Vagina (tissue), 2 donors: Measurements from ENCODE around the gene CREB3L1. TPM values are rescaled to one million over a fixed set of nuclear protein-coding genes. Genes with fewer than 3 reads are reported as not detected.

Experiments used
- DNase-seq, 2 donors: peaks; one replicate each; pipeline ENCODE4 v3.0.0-alpha.2; 2017; ENCODE audit errors: extremely low spot score in 2 of 2
- H3K27ac ChIP-seq: fragments of 200-600 bp; sonication (generic); one replicate; pipeline ENCODE4 v1.5.1; 2019
- H3K27me3 ChIP-seq: fragments of 200-600 bp; sonication (generic); one replicate; pipeline ENCODE4 v1.5.1; 2019
- H3K36me3 ChIP-seq, 2 donors: fragments of 200-600 bp; sonication (generic); one replicate each; pipeline ENCODE4 v1.5.1; 2017 to 2019
- H3K4me1 ChIP-seq: fragments of 200-600 bp; sonication (generic); one replicate; pipeline ENCODE4 v1.5.1; 2019
- H3K4me3 ChIP-seq, 2 donors: fragments of 200-600 bp; sonication (generic); 1 replicate in 1 of 2; 2 replicates in 1 of 2; pipeline ENCODE4 v1.5.1; 2016 to 2019
- H3K9me3 ChIP-seq: fragments of 200-600 bp; sonication (generic); one replicate; pipeline ENCODE4 v1.5.1; 2019
- POLR2A ChIP-seq, 2 donors: fragments of 450-650 bp; IDR thresholded peaks; one replicate each; pipeline ENCODE4 v1.6.1; 2017; ENCODE audit warnings: antibody characterized with exemption in 2 of 2, mild to moderate bottlenecking in 2 of 2, moderate library complexity in 2 of 2
- POLR2AphosphoS5 ChIP-seq, 2 donors: sonication (generic); formaldehyde crosslinking; IDR thresholded peaks; one replicate each; pipeline ENCODE4 v1.9.0; 2017; ENCODE audit warnings: antibody characterized with exemption in 2 of 2, mild to moderate bottlenecking in 2 of 2, low read depth in 1 of 2; ENCODE audit not compliant: insufficient read depth in 1 of 2
- intact Hi-C: fragments of 100-400 bp; cut with DNase I; formaldehyde crosslinking; loops from one replicate; pipeline ENCODE4 v1.15.1; 2023
- total RNA-seq: library from RNA; depleted of rRNA; stranded (reverse); fragments of >200 nt; gene quantifications from one replicate; pipeline ENCODE4 v1.2.3, GENCODE V29; 2016
- TF ChIP-seq, protein P1 (sequence below), 3 experiments: fragments of 450-650 bp in 2 of 3; fragments of 200-600 bp in 1 of 3; sonication (generic) in 1 of 3; IDR thresholded peaks; one replicate each; pipeline ENCODE4 v1.5.1; 2017 to 2019; ENCODE audit warnings: antibody characterized with exemption in 3 of 3, mild to moderate bottlenecking in 2 of 3, moderate library complexity in 2 of 3

Gene CREB3L1
- total RNA-seq, 1 donor from 2014 or later = 11.8 TPM

DNA sequence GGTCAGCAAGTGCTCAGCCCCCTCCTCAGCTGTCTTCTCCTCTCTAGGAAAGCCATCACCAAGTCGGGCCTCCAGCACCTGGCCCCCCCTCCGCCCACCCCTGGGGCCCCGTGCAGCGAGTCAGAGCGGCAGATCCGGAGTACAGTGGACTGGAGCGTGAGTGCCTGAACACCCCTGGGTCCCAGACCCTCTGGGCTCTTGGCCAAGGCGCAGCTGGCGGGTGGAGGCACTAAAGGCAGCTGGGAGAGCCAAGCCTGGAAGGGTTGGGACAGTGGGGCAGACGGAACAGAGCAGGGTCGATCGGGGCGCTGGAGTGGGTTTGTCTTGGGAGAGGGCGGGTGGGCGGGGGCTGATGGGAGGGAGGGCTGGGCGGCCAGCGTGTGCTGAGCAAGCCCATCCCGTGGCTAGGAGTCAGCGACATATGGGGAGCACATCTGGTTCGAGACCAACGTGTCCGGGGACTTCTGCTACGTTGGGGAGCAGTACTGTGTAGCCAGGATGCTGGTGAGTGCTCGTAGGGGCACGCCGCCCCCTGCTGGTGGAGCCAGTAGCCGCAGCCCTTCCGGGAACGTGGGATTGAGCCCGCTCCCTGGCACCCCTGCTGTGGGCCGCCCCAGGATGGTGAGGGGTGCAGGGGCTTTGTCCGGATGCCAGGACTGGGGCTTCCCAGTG, 89.9 kb downstream of the CREB3L1 start:
- Histone ChIP-seq H3K27ac (peak overlapping the region; percentile 20), H3K4me3 (no peak overlapping the region), H3K9me3 (no peaks in the 10 kb centered on the region), H3K36me3 (peaks cover 0 to 25% of the 10 kb centered on the region in 2 donors), H3K27me3 (no peaks in the 10 kb centered on the region), H3K4me1 (peaks cover 30% of the 10 kb centered on the region)
- DNase-seq = no peak
- TF ChIP-seq, protein P1, sequence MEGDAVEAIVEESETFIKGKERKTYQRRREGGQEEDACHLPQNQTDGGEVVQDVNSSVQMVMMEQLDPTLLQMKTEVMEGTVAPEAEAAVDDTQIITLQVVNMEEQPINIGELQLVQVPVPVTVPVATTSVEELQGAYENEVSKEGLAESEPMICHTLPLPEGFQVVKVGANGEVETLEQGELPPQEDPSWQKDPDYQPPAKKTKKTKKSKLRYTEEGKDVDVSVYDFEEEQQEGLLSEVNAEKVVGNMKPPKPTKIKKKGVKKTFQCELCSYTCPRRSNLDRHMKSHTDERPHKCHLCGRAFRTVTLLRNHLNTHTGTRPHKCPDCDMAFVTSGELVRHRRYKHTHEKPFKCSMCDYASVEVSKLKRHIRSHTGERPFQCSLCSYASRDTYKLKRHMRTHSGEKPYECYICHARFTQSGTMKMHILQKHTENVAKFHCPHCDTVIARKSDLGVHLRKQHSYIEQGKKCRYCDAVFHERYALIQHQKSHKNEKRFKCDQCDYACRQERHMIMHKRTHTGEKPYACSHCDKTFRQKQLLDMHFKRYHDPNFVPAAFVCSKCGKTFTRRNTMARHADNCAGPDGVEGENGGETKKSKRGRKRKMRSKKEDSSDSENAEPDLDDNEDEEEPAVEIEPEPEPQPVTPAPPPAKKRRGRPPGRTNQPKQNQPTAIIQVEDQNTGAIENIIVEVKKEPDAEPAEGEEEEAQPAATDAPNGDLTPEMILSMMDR (IDR thresholded peaks at IDR 0.05) = peak; percentile 71 to 82 (median 75)
- TF ChIP-seq POLR2A (IDR thresholded peaks at IDR 0.05) (no peak), POLR2AphosphoS5 (IDR thresholded peaks at IDR 0.05; ENCODE audit: insufficient read depth in 1 of 2, low read depth in 1 of 2) (peak in 1 of 2 donors; percentile 14)
- intact Hi-C loops = no loop called here

DNA sequence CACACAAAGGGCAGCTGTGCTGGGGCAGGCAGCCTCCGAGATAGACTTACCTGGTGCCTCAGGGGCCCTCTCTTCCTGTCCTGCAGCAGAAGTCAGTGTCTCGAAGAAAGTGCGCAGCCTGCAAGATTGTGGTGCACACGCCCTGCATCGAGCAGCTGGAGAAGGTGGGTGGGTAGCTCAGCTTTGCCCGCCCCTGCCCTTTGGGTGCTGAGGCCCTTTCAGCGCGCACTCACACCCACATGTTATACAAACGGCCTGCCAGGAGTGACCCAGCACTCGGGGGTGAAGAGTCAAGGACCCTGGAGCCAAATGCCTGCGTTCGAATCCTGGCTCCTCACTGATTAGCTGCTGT, 90.4 kb downstream of the CREB3L1 start:
- H3K4me1 ChIP-seq = peaks cover 25% of the 10 kb centered on the region
- no peak overlapping the region for H3K27ac ChIP-seq
- no peaks in the 10 kb centered on the region for H3K27me3 ChIP-seq
- DNase-seq = no peak
- H3K9me3 ChIP-seq = no peaks in the 10 kb centered on the region
- peaks cover 0 to 30% of the 10 kb centered on the region in 2 donors for H3K36me3 ChIP-seq
- TF ChIP-seq POLR2A (IDR thresholded peaks at IDR 0.05) (no peak), POLR2AphosphoS5 (IDR thresholded peaks at IDR 0.05; ENCODE audit: insufficient read depth in 1 of 2, low read depth in 1 of 2) (peak in 1 of 2 donors; percentile 0)
- TF ChIP-seq, protein P1 (IDR thresholded peaks at IDR 0.05) = peak in 1 of 3 experiments; percentile 2
- intact Hi-C loops = no loop called here
- H3K4me3 ChIP-seq = no peak overlapping the region

DNA sequence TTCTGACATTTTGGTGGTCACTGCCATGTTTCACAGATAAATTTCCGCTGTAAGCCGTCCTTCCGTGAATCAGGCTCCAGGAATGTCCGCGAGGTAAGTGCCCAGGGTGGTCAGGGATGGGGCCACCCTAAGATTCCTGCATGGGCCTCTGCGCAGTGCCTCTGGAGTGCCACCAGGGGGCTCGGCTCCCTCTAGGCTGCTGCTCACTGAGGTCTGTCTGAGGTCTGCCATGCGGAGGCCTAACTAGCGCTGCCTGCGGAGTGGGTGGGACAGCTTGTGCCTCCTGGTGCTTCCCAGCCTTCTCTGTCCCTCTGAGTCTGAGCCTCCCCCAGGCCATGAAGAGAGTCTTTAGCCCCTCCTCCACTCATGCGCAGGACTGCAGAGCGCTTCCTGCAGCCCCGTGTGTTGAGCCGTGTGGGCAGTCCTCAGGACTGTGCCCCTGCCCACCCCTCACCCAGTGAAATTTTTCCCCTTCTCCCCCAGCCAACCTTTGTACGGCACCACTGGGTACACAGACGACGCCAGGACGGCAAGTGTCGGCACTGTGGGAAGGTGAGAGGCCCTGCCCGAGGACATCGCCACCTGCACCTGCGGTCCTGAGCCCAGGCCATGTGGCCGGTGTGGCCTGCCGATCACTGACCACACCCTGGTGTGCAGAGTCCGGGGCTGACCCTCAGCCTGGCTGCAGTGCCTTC, 92.1 kb downstream of the CREB3L1 start:
- no peak overlapping the region for H3K4me3 ChIP-seq

DNA sequence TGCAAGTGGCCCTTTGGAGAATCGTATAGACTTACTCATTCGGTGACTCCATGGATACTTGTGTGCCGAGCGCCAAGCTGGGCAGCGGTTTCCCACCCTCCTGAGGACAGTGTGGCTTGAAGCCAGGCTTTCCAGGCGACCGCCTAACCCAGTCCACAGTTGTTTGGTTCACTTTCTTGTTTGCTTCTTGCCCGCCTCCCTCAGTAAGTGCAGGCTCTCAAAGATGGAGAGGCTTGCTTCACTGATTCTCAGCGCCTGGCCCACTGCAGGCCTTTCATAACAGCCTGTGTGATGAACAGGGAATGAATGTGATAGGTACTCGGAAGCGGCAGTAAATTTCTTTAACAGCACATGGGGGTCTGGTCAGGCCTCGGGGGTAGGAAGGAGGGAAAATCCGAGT, 92.8 kb downstream of the CREB3L1 start:
- TF ChIP-seq, protein P1 (IDR thresholded peaks at IDR 0.05) = no peak
- TF ChIP-seq POLR2A (IDR thresholded peaks at IDR 0.05) (no peak), POLR2AphosphoS5 (IDR thresholded peaks at IDR 0.05; ENCODE audit: insufficient read depth in 1 of 2, low read depth in 1 of 2) (no peak)
- Histone ChIP-seq H3K27ac (no peak overlapping the region), H3K27me3 (no peaks in the 10 kb centered on the region), H3K9me3 (no peaks in the 10 kb centered on the region), H3K4me3 (no peak overlapping the region), H3K36me3 (peaks cover 0 to 43% of the 10 kb centered on the region in 2 donors), H3K4me1 (peaks cover 15% of the 10 kb centered on the region)
- DNase-seq = no peak
- intact Hi-C loops = no loop called here

More for the DNA sequence above, 92.1 kb downstream of the CREB3L1 start:
- Histone ChIP-seq H3K9me3 (no peaks in the 10 kb centered on the region), H3K4me1 (peaks cover 15% of the 10 kb centered on the region), H3K27me3 (no peaks in the 10 kb centered on the region), H3K36me3 (peaks cover 0 to 37% of the 10 kb centered on the region in 2 donors), H3K27ac (no peak overlapping the region)
- no peak for DNase-seq
- intact Hi-C loops = no loop called here
- TF ChIP-seq POLR2AphosphoS5 (IDR thresholded peaks at IDR 0.05; ENCODE audit: insufficient read depth in 1 of 2, low read depth in 1 of 2) (no peak), POLR2A (IDR thresholded peaks at IDR 0.05) (no peak)
- TF ChIP-seq, protein P1 (IDR thresholded peaks at IDR 0.05) = peak in 2 of 3 experiments; percentile 63 to 64

Other genes with a start within 250 kb of the CREB3L1 start
- gene PHF21A, start 156.2 kb upstream of the CREB3L1 start, total RNA-seq = 66.8 TPM
- gene DGKZ, start 69.8 kb downstream of the CREB3L1 start, total RNA-seq = 78.8 TPM
- gene MDK, start 104.0 kb downstream of the CREB3L1 start, total RNA-seq = 142 TPM
- not detected for gene CHRM4, start 114.1 kb downstream of the CREB3L1 start, total RNA-seq